Measurements from ENCODE around the gene PHACTR1. TPM values are rescaled to one million over a fixed set of nuclear protein-coding genes. Genes with fewer than 3 reads are reported as not detected.

The PHACTR1 gene
- total and polyA plus RNA-seq, 2 of the 4 experiments (the other 2 are of a cell fraction): not detected

DNA sequence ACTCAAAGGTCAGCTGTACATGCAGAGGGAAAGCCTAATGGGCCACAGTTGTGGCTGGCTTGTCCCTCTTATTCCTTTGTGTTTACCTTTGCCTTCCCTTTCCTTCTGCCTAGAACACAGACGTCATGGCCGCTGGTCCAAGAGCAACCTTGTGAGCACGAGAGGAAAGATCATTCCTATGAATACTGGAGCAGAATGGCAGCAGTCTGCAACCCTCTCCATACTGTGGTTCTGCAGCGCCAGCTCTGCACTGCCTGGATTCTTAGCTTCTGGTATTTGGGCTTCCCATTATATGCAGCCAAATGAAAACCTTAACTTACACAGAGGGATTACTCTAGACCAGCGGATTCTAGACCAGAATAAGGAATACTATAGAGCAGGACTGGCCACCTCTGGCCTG is 599.3 kb downstream of the PHACTR1 start:
- no CpG with 5 or more reads among the region's 5 CpGs for WGBS, 2 experiments (ENCODE audit: extremely low coverage in 2 of 2, insufficient read length in 1 of 2)
- no peak overlapping the region for H2BK15ac ChIP-seq (ENCODE audit: low read depth, low read length)
- no peak overlapping the region for H3K23ac ChIP-seq (ENCODE audit: low read depth, low read length)
- no peak overlapping the region for H4K5ac ChIP-seq (ENCODE audit: low read depth, low read length)
- H3K56ac ChIP-seq (ENCODE audit: extremely low read depth, insufficient read depth, low read length): no peak overlapping the region
- intact Hi-C loops (cut with micrococcal nuclease) (no loop called here), dilution Hi-C loops (cut with HindIII; ENCODE audit: low sequenced_read_pairs, unreplicated experiment) (no loop called here), in situ Hi-C loops (cut with MboI; ENCODE audit: low sequenced_read_pairs) (no loop called here)
- no peaks in the 10 kb centered on the region; a peak in 1 of 4 replicates for H3K79me1 ChIP-seq (ENCODE audit: low read depth in 1 of 2, low read length in 2 of 2)
- H2AFZ ChIP-seq (replicated peaks; ENCODE audit: low read length, poor library complexity): no peak overlapping the region
- H3K4me1 ChIP-seq (ENCODE audit: control insufficient read depth, insufficient read depth, low read length): no peaks in the 10 kb centered on the region
- H4K91ac ChIP-seq (ENCODE audit: insufficient read depth, low read depth, low read length): no peak overlapping the region
- H3K4me3 ChIP-seq (ENCODE audit: insufficient read depth, low read depth, low read length): no peak overlapping the region
- no peak overlapping the region for H3K18ac ChIP-seq (ENCODE audit: low read depth, low read length)
- H3K9ac ChIP-seq (ENCODE audit: low read depth, low read length): no peak overlapping the region
- no peak overlapping the region for H3K14ac ChIP-seq (replicated peaks; ENCODE audit: low read depth, low read length)
- H2AK5ac ChIP-seq (ENCODE audit: low read depth, low read length): no peak overlapping the region
- no TSS peak for BruUV-seq (replicated peaks)
- no peak overlapping the region for H2AK9ac ChIP-seq (replicated peaks; ENCODE audit: low read depth, low read length, poor library complexity)
- H3K9me1 ChIP-seq (ENCODE audit: insufficient read depth, low read length): peaks cover 2% of the 10 kb centered on the region
- ChIA-PET CTCF (no interaction called here), POLR2A (ENCODE audit: unreplicated experiment) (no interaction called here)
- no peak for ATAC-seq (ENCODE audit: low read depth)
- no peak overlapping the region for H2BK120ac ChIP-seq (ENCODE audit: low read depth, low read length)
- no peak overlapping the region for H3K4me2 ChIP-seq (ENCODE audit: low read depth, low read length)
- no peak overlapping the region for H3K27ac ChIP-seq (ENCODE audit: insufficient read depth, low read length)
- no peak for TF ChIP-seq MAZ (IDR thresholded peaks at IDR 0.05; ENCODE audit: borderline replicate concordance, low read depth, low read length)
- no peaks in the 10 kb centered on the region for H3K27me3 ChIP-seq (ENCODE audit: control insufficient read depth, insufficient read depth, low read length)
- H2BK20ac ChIP-seq (ENCODE audit: low read depth, low read length): no peak overlapping the region
- H4K8ac ChIP-seq (ENCODE audit: low read depth in 2 of 2, low read length in 2 of 2): no peak overlapping the region
- no peaks in the 10 kb centered on the region for H4K20me1 ChIP-seq (ENCODE audit: insufficient read depth, low read length)
- H3K9me3 ChIP-seq (ENCODE audit: control insufficient read depth, insufficient read depth, low read length): no peaks in the 10 kb centered on the region
- H3K4ac ChIP-seq (ENCODE audit: low read depth, low read length): no peak overlapping the region
- no peak for DNase-seq
- H2BK5ac ChIP-seq (ENCODE audit: low read depth, low read length, poor library complexity, severe bottlenecking): no peak overlapping the region
- H3K36me3 ChIP-seq (ENCODE audit: control insufficient read depth, insufficient read depth, low read length): peaks cover 37% of the 10 kb centered on the region
